Inferior parietal cortex (tissue), 1 donor: Measurements from ENCODE around the gene LIMA1.

Experiments
- DNase-seq: peaks from one replicate; pipeline ENCODE4 v3.0.0-alpha.2; 2016; ENCODE audit errors: extremely low spot score

Gene LIMA1

GRCh38 chr12:50132505-50133135, 150.7 kb downstream of the LIMA1 start:
- peak; percentile 67 for DNase-seq

GRCh38 chr12:50129290-50129689, 154.0 kb downstream of the LIMA1 start:
- no peak for DNase-seq

GRCh38 chr12:50127546-50127945, 155.8 kb downstream of the LIMA1 start:
- DNase-seq = no peak
